Measurements from ENCODE around the gene PER3. TPM values are rescaled to one million over a fixed set of nuclear protein-coding genes. Genes with fewer than 3 reads are reported as not detected.

PER3 gene
- total and polyA plus RNA-seq, 10 of the 15 experiments (the other 5 are each of a cell fraction or from before 2014, with no cell fraction given): 0.06 to 0.64 (median 0.13) TPM; not detected in 1

GRCh38 chr1:7780976-7781375 lies 3.1 kb upstream of the PER3 start:
- peaks cover 7% of the 10 kb centered on the region; the same call in 1 of the 2 replicates for H3K4me1 ChIP-seq (ENCODE audit: control insufficient read depth, insufficient read depth, low read length)
- peaks cover 2 to 14% of the 10 kb centered on the region in 2 experiments; a peak in 3 of 4 replicates for H3K36me3 ChIP-seq (ENCODE audit: control insufficient read depth in 2 of 2, insufficient read depth in 2 of 2, low read length in 1 of 2)
- H3K9ac ChIP-seq (ENCODE audit: control insufficient read depth, insufficient read depth, low read length): no peak overlapping the region
- ChIA-PET CTCF (interaction anchor here (0.9 to 1.0 kb wide), 2 partner anchors 19 to 143 kb away, joined by 3 read pairs; no protein-coding TSS in a partner anchor), SMC1A (ENCODE audit: uncharacterized antibody, unreplicated experiment) (no interaction called here), POLR2A (no interaction called here), RAD21 (ENCODE audit: unreplicated experiment) (no interaction called here)
- no peak for FAIRE-seq
- no peak overlapping the region for H3K27ac ChIP-seq (ENCODE audit: control insufficient read depth, insufficient read depth)
- TF ChIP-seq BACH1 (IDR thresholded peaks at IDR 0.05; ENCODE audit: borderline replicate concordance) (no peak), JUNB (IDR thresholded peaks at IDR 0.05) (no peak), CREM (IDR thresholded peaks at IDR 0.05; ENCODE audit: low read depth) (no peak), E2F4 (IDR thresholded peaks at IDR 0.05; ENCODE audit: low read depth, low read length) (no peak), E4F1 (IDR thresholded peaks at IDR 0.05; ENCODE audit: borderline replicate concordance, partially characterized antibody) (no peak), CBFB (IDR thresholded peaks at IDR 0.05; ENCODE audit: low read depth) (no peak)
- H3K9me3 ChIP-seq (replicated peaks; ENCODE audit: control insufficient read depth, insufficient read depth, low read length): no peaks in the 10 kb centered on the region
- no peak for DNase-seq (ENCODE audit: low read depth, low spot score)
- no peaks in the 10 kb centered on the region for H3K27me3 ChIP-seq (replicated peaks in 1 of 2; ENCODE audit: control insufficient read depth in 2 of 2, insufficient read depth in 2 of 2, low read length in 1 of 2)
- ATAC-seq: no peak
- no TSS peak for BruUV-seq (replicated peaks)
- H3K4me3 ChIP-seq: no peak overlapping the region
- H4K20me1 ChIP-seq (ENCODE audit: control insufficient read depth, insufficient read depth): no peaks in the 10 kb centered on the region
- in situ Hi-C loops (cut with MboI): no loop called here
- WGBS (ENCODE audit: insufficient coverage, insufficient replicate concordance, low lambda C conversion rate, missing lambda C conversion rate): 99% methylated on average over 9 of the region's 9 CpGs
- intact Hi-C loops (cut with micrococcal nuclease; ENCODE audit: unreplicated experiment): no loop called here
- H3K4me2 ChIP-seq (ENCODE audit: control insufficient read depth, insufficient read depth): no peak overlapping the region
- H3K79me2 ChIP-seq (ENCODE audit: control insufficient read depth, insufficient read depth, low read length): no peaks in the 10 kb centered on the region
- H2AFZ ChIP-seq (ENCODE audit: control insufficient read depth, low read depth, low read length): no peak overlapping the region
